Loucy (cell line): ENCODE results near the gene ANP32A.

ENCODE experiments used
- H2AFZ ChIP-seq: fragments of 200-600 bp; sonication (generic); 2 replicates; pipeline ENCODE4 v1.6.0; 2016; ENCODE audit warnings: antibody characterized with exemption, mild to moderate bottlenecking, low read length, moderate library complexity
- H3F3A ChIP-seq: fragments of 200-600 bp; 2 replicates; pipeline ENCODE4 v1.6.0; 2016; ENCODE audit warnings: antibody characterized with exemption, low read depth, mild to moderate bottlenecking
- H3K27me3 ChIP-seq: fragments of 200-600 bp; sonication (generic); 2 replicates; pipeline ENCODE4 v1.6.1; 2014; ENCODE audit warnings: low read length, mild to moderate bottlenecking; ENCODE audit not compliant: insufficient read depth, poor library complexity, severe bottlenecking
- H3K36me3 ChIP-seq: fragments of 200-600 bp; sonication (generic); 2 replicates; pipeline ENCODE4 v1.6.1; 2016; ENCODE audit warnings: low read length; ENCODE audit not compliant: insufficient read depth
- H3K4me1 ChIP-seq: fragments of 200-600 bp; sonication (generic); 2 replicates; pipeline ENCODE4 v1.5.1; 2014; ENCODE audit warnings: low read length, mild to moderate bottlenecking; ENCODE audit not compliant: insufficient read depth, poor library complexity, severe bottlenecking
- H3K4me2 ChIP-seq: fragments of 200-600 bp; sonication (generic); 2 replicates; pipeline ENCODE4 v1.6.0; 2014; ENCODE audit warnings: antibody characterized with exemption, low read length, low read depth, mild to moderate bottlenecking; ENCODE audit not compliant: poor library complexity, severe bottlenecking
- H3K4me3 ChIP-seq: fragments of 200-600 bp; sonication (generic); 2 replicates; pipeline ENCODE4 v1.5.1; 2014; ENCODE audit warnings: low read length, mild to moderate bottlenecking, mixed read lengths; ENCODE audit not compliant: poor library complexity, severe bottlenecking
- H3K79me2 ChIP-seq: fragments of 200-600 bp; sonication (generic); 2 replicates; pipeline ENCODE4 v1.6.1; 2014; ENCODE audit warnings: low read length; ENCODE audit not compliant: insufficient read depth
- H3K9ac ChIP-seq: fragments of 200-600 bp; sonication (generic); 2 replicates; pipeline ENCODE4 v1.6.0; 2014; ENCODE audit warnings: mild to moderate bottlenecking, low read depth, low read length, moderate library complexity; ENCODE audit not compliant: poor library complexity, severe bottlenecking
- H3K9me2 ChIP-seq: fragments of 200-600 bp; sonication (generic); replicated peaks from 2 replicates; pipeline ENCODE4 v1.6.1; 2016; ENCODE audit warnings: low read depth, low read length, mixed read lengths
- H3K9me3 ChIP-seq: fragments of 200-600 bp; sonication (generic); 2 replicates; pipeline ENCODE4 v1.6.1; 2014; ENCODE audit warnings: mild to moderate bottlenecking, antibody characterized with exemption, low read length, low read depth; ENCODE audit not compliant: insufficient read depth
- H4K20me1 ChIP-seq: fragments of 200-600 bp; sonication (generic); 2 replicates; pipeline ENCODE4 v1.6.0; 2014; ENCODE audit warnings: antibody characterized with exemption, low read length, mild to moderate bottlenecking; ENCODE audit not compliant: insufficient read depth, poor library complexity, severe bottlenecking
- EZH2phosphoT487 ChIP-seq: fragments of 200-600 bp; IDR thresholded peaks from 2 replicates; pipeline ENCODE4 v1.6.1; 2018; ENCODE audit warnings: antibody characterized with exemption, mild to moderate bottlenecking, moderate library complexity, borderline replicate concordance
- TF ChIP-seq, protein P1 (sequence below): fragments of 200-600 bp; sonication (generic); conservative IDR thresholded peaks from 2 replicates; pipeline ENCODE4 v1.5.1; 2014; ENCODE audit warnings: mild to moderate bottlenecking, antibody characterized with exemption, low read length

ANP32A gene

DNA sequence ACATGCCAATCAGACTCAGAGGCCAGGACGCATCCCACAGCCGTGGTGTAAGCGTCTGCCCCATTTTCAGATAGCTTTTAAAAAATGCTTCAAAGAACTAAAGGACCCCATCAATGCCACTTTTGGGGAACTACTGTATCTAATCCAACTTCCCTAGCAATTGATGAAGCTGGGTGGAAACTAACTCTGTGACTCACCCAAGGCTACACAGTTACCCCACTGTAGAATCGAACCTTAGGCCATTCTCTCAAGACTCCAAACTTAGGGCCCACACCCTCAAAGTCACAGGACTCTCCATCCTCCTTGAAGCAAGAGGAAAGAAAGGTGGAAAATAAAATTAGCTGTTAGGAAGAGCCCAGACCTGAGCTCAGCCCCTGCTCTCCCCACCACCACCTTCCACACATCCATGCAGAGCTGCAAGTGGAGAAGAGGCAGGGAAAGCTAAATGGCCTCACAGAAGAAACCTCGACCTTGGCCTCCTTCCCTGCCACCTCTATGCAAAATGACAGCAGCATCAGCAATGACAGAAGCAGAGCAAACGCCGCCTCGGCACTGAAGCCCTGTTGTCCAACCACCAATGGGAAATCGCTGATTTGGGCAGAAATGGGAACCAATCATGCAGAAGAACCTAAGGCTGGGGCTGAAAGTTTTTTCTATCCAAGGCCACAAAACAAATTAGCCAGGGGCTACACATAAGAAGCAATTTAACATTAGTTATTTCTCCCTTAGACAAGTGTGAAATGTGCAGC, 22.2 kb downstream of the ANP32A start:
- Histone ChIP-seq H3K4me1 (peaks cover 4% of the 10 kb centered on the region), H4K20me1 (peaks cover 98% of the 10 kb centered on the region), H3K36me3 (peaks cover 47% of the 10 kb centered on the region; the same call in 1 of the 2 replicates), H3K79me2 (peaks cover 100% of the 10 kb centered on the region), H3K9me2 (no peaks in the 10 kb centered on the region), H3F3A (no peaks in the 10 kb centered on the region), H3K4me2 (no peak overlapping the region), H2AFZ (no peak overlapping the region), H3K27me3 (no peaks in the 10 kb centered on the region), H3K9me3 (no peaks in the 10 kb centered on the region), H3K9ac (no peak overlapping the region), H3K4me3 (no peak overlapping the region)
- no peak for TF ChIP-seq EZH2phosphoT487
- TF ChIP-seq, protein P1, sequence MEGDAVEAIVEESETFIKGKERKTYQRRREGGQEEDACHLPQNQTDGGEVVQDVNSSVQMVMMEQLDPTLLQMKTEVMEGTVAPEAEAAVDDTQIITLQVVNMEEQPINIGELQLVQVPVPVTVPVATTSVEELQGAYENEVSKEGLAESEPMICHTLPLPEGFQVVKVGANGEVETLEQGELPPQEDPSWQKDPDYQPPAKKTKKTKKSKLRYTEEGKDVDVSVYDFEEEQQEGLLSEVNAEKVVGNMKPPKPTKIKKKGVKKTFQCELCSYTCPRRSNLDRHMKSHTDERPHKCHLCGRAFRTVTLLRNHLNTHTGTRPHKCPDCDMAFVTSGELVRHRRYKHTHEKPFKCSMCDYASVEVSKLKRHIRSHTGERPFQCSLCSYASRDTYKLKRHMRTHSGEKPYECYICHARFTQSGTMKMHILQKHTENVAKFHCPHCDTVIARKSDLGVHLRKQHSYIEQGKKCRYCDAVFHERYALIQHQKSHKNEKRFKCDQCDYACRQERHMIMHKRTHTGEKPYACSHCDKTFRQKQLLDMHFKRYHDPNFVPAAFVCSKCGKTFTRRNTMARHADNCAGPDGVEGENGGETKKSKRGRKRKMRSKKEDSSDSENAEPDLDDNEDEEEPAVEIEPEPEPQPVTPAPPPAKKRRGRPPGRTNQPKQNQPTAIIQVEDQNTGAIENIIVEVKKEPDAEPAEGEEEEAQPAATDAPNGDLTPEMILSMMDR: no peak

- no peak overlapping the region for H3K9ac ChIP-seq
- H3K79me2 ChIP-seq: peaks cover 100% of the 10 kb centered on the region
- no peak for TF ChIP-seq EZH2phosphoT487
- TF ChIP-seq, protein P1: no peak
- H2AFZ ChIP-seq: no peak overlapping the region
- no peak overlapping the region for H3K4me3 ChIP-seq
- peaks cover 48% of the 10 kb centered on the region; the same call in 1 of the 2 replicates for H3K36me3 ChIP-seq
- no peaks in the 10 kb centered on the region for H3K9me2 ChIP-seq
- H3K27me3 ChIP-seq: no peaks in the 10 kb centered on the region
- no peak overlapping the region for H3K4me2 ChIP-seq
- H4K20me1 ChIP-seq: peaks cover 98% of the 10 kb centered on the region
- peaks cover 8% of the 10 kb centered on the region for H3K4me1 ChIP-seq
- H3F3A ChIP-seq: no peaks in the 10 kb centered on the region
- H3K9me3 ChIP-seq: no peaks in the 10 kb centered on the region
Observed at GRCh38 chr15:68797599-68798345, 22.9 kb downstream of the ANP32A start.

- H3K9ac ChIP-seq: no peak overlapping the region
Observed at GRCh38 chr15:68797191-68797590, 23.5 kb downstream of the ANP32A start.

More at GRCh38 chr15:68797191-68797590, 23.5 kb downstream of the ANP32A start:
- no peak for TF ChIP-seq EZH2phosphoT487
- TF ChIP-seq, protein P1: no peak
- H3K27me3 ChIP-seq: no peaks in the 10 kb centered on the region
- no peaks in the 10 kb centered on the region for H3F3A ChIP-seq
- H3K4me3 ChIP-seq: no peak overlapping the region
- no peak overlapping the region for H2AFZ ChIP-seq
- H3K9me2 ChIP-seq: no peaks in the 10 kb centered on the region
- no peaks in the 10 kb centered on the region for H3K9me3 ChIP-seq
- peaks cover 47% of the 10 kb centered on the region; the same call in 1 of the 2 replicates for H3K36me3 ChIP-seq
- H3K4me2 ChIP-seq: no peak overlapping the region
- H3K79me2 ChIP-seq: peaks cover 100% of the 10 kb centered on the region
- H4K20me1 ChIP-seq: peaks cover 98% of the 10 kb centered on the region
- H3K4me1 ChIP-seq: peaks cover 14% of the 10 kb centered on the region
